ENCODE results near the gene RRP1. TPM values are rescaled to one million over a fixed set of nuclear protein-coding genes. Genes with fewer than 3 reads are reported as not detected.

RRP1 gene
- total RNA-seq, 1 experiment from 2014 or later, result 53.9 TPM

DNA sequence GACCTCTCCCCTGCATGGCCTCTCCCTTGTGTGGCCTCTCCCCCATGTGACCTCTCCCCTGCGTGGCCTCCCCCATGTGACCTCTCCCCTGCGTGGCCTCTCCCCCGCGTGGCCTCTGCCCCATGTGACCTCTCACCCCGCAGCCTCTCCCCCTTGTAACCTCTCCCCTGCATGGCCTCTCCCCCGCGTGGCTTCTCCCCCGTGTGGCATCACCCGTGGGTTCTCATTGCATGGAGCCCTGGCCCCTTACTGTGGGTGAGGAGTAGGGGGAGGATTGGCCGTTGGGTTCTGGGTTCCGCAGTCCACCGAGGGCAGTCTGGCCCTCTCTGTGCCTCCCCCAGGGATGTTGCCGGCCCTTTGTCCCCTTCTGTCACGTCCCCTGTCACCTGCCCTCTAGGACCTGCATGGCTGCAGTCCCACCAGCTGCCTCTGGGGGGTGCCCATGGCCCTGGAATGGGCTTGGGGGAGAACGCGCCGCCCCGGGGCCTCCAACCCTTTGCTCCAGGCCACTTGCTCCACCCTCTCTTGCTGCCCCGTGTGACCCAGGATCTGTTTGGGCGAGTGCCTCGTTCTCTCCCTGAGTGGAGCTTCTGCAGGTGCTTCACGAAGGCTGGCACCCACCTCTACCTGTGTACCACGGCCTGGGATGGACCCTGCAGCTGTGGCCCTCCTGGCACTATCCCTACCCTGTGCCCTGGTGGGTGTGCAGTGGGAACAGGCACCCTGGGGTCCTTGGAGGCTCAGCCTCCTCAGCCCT lies 21.3 kb downstream of the RRP1 start:
- intact Hi-C loops (cut with micrococcal nuclease), result loop anchor here (1.0 kb wide), 2 partner anchors 129 to 165 kb away; no protein-coding TSS in a partner anchor
- ATAC-seq, result peak; percentile 85
- TF ChIP-seq, protein P1, sequence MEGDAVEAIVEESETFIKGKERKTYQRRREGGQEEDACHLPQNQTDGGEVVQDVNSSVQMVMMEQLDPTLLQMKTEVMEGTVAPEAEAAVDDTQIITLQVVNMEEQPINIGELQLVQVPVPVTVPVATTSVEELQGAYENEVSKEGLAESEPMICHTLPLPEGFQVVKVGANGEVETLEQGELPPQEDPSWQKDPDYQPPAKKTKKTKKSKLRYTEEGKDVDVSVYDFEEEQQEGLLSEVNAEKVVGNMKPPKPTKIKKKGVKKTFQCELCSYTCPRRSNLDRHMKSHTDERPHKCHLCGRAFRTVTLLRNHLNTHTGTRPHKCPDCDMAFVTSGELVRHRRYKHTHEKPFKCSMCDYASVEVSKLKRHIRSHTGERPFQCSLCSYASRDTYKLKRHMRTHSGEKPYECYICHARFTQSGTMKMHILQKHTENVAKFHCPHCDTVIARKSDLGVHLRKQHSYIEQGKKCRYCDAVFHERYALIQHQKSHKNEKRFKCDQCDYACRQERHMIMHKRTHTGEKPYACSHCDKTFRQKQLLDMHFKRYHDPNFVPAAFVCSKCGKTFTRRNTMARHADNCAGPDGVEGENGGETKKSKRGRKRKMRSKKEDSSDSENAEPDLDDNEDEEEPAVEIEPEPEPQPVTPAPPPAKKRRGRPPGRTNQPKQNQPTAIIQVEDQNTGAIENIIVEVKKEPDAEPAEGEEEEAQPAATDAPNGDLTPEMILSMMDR (IDR thresholded peaks at IDR 0.05 in 2 of 3, conservative IDR thresholded peaks at IDR 0.05 in 1 of 3; ENCODE audit: borderline replicate concordance in 1 of 3, insufficient read depth in 1 of 3, low read depth in 2 of 3, low read length in 2 of 3), result peak in 2 of 3 experiments; percentile 96 to 97; a peak in 4 of 6 replicates
- TF ChIP-seq TCF7L2 (IDR thresholded peaks at IDR 0.05; ENCODE audit: borderline replicate concordance, extremely low read depth, insufficient read depth, insufficient read length) (no peak), YY1 (IDR thresholded peaks at IDR 0.05; ENCODE audit: extremely low read depth, insufficient replicate concordance, low read depth, low read length) (no peak), CEBPB (IDR thresholded peaks at IDR 0.05; ENCODE audit: low read depth) (no peak)
- Histone ChIP-seq H2AFZ (ENCODE audit: low read depth, low read length, poor library complexity, severe bottlenecking) (no peak overlapping the region), H3K9me2 (ENCODE audit: insufficient read depth) (no peaks in the 10 kb centered on the region), H3K27ac (ENCODE audit: low read depth, low read length) (no peak overlapping the region), H3K36me3 (ENCODE audit: control insufficient read depth in 1 of 2, insufficient read depth in 2 of 2, low read length in 2 of 2) (no peaks in the 10 kb centered on the region; a peak in 1 of 4 replicates), H3K9ac (ENCODE audit: low read length) (no peak overlapping the region), H3K27me3 (ENCODE audit: insufficient read depth, low read length) (no peaks in the 10 kb centered on the region), H3K4me1 (ENCODE audit: control insufficient read depth in 1 of 2, insufficient read depth in 2 of 2, low read length in 2 of 2) (peaks cover 10 to 22% of the 10 kb centered on the region in 2 experiments), H3K4me2 (ENCODE audit: low read length) (peak overlapping the region; percentile 15; the same call in 1 of the 2 replicates), H3K79me2 (ENCODE audit: insufficient read depth, low read length) (no peaks in the 10 kb centered on the region), H4K20me1 (ENCODE audit: insufficient read depth) (no peaks in the 10 kb centered on the region), H3K4me3 (replicated peaks in 1 of 2; ENCODE audit: low read depth in 1 of 2, low read length in 2 of 2) (no peak overlapping the region), H3K9me3 (ENCODE audit: control insufficient read depth in 1 of 2, insufficient read depth in 1 of 2, low read depth in 1 of 2, low read length in 2 of 2) (no peaks in the 10 kb centered on the region)
- BruUV-seq (replicated peaks), result no TSS peak
- peak; percentile 36 for DNase-seq (ENCODE audit: low read depth, low spot score)
- ChIA-PET CTCF (interaction anchor here (0.5 to 1.3 kb wide), 4 partner anchors 128 to 486 kb away, joined by 3 to 10 read pairs (median 6); no protein-coding TSS in a partner anchor), POLR2A (no interaction called here), RAD21 (ENCODE audit: low non-redundant PET in 1 of 2, low total read pairs in 2 of 2, uncharacterized antibody in 2 of 2, unreplicated experiment in 2 of 2) (interaction anchor here (1.0 to 1.1 kb wide), 3 partner anchors 54 to 165 kb away, joined by 3 read pairs; no protein-coding TSS in a partner anchor)
